HG03565 (cell line): ENCODE measurements around the gene RHOT2.

Experiments used
- ATAC-seq: cut with Tn5 transposase; IDR thresholded peaks from one replicate; pipeline ENCODE4 v1.9.1; 2021; ENCODE audit warnings: mild to moderate bottlenecking, moderate library complexity; ENCODE audit not compliant: unreplicated experiment

The RHOT2 gene

GRCh38 chr16:632486-633335, 35.2 kb upstream of the RHOT2 start:
- ATAC-seq, result no peak

GRCh38 chr16:633336-634050, 34.4 kb upstream of the RHOT2 start:
- no peak for ATAC-seq

- no peak for ATAC-seq
Observed at GRCh38 chr16:634051-634670, 33.8 kb upstream of the RHOT2 start.

GRCh38 chr16:634996-635395, 32.9 kb upstream of the RHOT2 start:
- no peak for ATAC-seq

GRCh38 chr16:635573-636205, 32.2 kb upstream of the RHOT2 start:
- ATAC-seq, result peak; percentile 1

- ATAC-seq, result peak; percentile 53
Observed at GRCh38 chr16:636206-637080, 31.5 kb upstream of the RHOT2 start, which contains the start of gene METTL26. TSS of gene METTL26 (minus strand) at chr16:636305. CDS start at chr16:636290, 15 bp downstream.

- ATAC-seq, result no peak
Observed at GRCh38 chr16:637081-638018, 30.6 kb upstream of the RHOT2 start.

- no peak for ATAC-seq
Observed at GRCh38 chr16:638034-638543, 29.8 kb upstream of the RHOT2 start.

- no peak for ATAC-seq
Observed at GRCh38 chr16:638836-639235, 29.1 kb upstream of the RHOT2 start.

GRCh38 chr16:640614-641013, 27.3 kb upstream of the RHOT2 start:
- ATAC-seq, result no peak

GRCh38 chr16:641326-642188, 26.4 kb upstream of the RHOT2 start, which contains the start of gene MCRIP2:
TSS of gene MCRIP2 (plus strand) at chr16:641828. CDS start at chr16:641992, 164 bp downstream.
- peak; percentile 38 for ATAC-seq

- ATAC-seq, result peak; percentile 24
Observed at GRCh38 chr16:642189-643049, 25.5 kb upstream of the RHOT2 start.

GRCh38 chr16:643050-643368, 24.9 kb upstream of the RHOT2 start:
- ATAC-seq, result no peak

- ATAC-seq, result no peak
Observed at GRCh38 chr16:644556-644955, 23.4 kb upstream of the RHOT2 start.

- no peak for ATAC-seq
Observed at GRCh38 chr16:645852-646678, 21.9 kb upstream of the RHOT2 start.

GRCh38 chr16:646679-647172, 21.2 kb upstream of the RHOT2 start:
- ATAC-seq, result no peak
